ENCODE measurements around the gene UTP14C.

DNA sequence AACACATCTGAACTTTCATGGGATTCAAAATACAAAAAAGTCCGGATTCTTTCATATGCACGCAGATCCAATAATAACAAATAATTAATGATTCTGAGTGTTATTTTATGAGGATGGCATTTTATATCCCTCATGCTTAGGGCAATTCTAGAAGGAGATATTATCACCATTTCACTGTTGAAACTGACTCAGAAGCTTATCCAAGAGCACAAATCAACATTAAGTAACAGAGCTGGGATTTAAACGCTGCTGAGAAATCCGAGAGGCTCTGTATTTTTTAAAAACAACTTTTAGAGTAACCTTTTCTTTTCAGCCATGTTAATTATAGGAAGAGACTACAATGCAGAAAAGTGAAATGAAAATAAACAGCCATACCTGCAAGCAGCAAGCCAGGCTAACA, 43.6 kb upstream of the UTP14C start:
- no peak for TF ChIP-seq EZH2 (IDR thresholded peaks at IDR 0.05)
- TF ChIP-seq, protein P1, sequence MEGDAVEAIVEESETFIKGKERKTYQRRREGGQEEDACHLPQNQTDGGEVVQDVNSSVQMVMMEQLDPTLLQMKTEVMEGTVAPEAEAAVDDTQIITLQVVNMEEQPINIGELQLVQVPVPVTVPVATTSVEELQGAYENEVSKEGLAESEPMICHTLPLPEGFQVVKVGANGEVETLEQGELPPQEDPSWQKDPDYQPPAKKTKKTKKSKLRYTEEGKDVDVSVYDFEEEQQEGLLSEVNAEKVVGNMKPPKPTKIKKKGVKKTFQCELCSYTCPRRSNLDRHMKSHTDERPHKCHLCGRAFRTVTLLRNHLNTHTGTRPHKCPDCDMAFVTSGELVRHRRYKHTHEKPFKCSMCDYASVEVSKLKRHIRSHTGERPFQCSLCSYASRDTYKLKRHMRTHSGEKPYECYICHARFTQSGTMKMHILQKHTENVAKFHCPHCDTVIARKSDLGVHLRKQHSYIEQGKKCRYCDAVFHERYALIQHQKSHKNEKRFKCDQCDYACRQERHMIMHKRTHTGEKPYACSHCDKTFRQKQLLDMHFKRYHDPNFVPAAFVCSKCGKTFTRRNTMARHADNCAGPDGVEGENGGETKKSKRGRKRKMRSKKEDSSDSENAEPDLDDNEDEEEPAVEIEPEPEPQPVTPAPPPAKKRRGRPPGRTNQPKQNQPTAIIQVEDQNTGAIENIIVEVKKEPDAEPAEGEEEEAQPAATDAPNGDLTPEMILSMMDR (IDR thresholded peaks at IDR 0.05): no peak
